ENCODE results near the gene SNAP23.

The SNAP23 gene

DNA sequence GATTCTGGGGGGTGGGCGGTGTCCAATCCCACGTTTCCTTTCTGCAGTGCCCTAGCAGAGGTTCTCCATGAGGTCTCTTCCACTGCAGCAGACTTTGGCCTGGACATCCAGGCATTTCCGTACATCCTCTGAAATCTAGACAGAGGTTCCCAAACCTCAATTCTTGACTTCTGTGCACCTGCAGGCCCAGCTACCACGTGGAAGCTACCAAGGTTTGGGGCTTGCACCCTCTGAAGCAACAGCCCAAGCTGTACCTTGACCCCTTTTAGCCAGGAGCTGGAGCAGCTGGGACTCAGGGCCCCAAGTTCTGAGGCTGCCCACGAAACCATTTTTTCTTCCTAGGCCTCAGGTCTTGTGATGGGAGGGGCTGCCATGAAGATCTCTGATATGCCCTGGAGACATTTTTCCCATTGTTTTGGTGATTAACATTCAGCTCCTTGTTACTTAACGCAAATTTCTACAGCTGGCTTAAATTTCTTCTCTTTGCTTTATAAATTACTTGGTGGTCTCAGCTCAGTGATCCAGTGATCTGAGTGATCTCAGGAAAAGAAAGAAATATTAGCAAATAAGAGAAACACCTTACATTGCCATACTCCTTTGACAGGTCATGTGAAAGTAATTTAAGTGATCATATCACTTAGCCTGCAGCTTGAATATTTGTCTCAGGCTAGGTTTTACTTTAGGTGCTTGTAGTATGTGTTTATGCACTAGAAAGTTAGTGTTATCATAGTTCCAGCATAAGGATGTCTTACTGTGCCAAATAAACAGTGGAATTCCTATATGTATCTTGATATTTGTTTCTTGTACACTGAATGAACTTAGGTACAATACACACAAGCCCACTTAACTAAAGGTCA, 3.0 kb downstream of the SNAP23 start:
- no peak overlapping the region for H3K27ac ChIP-seq
- TF ChIP-seq, protein P1, sequence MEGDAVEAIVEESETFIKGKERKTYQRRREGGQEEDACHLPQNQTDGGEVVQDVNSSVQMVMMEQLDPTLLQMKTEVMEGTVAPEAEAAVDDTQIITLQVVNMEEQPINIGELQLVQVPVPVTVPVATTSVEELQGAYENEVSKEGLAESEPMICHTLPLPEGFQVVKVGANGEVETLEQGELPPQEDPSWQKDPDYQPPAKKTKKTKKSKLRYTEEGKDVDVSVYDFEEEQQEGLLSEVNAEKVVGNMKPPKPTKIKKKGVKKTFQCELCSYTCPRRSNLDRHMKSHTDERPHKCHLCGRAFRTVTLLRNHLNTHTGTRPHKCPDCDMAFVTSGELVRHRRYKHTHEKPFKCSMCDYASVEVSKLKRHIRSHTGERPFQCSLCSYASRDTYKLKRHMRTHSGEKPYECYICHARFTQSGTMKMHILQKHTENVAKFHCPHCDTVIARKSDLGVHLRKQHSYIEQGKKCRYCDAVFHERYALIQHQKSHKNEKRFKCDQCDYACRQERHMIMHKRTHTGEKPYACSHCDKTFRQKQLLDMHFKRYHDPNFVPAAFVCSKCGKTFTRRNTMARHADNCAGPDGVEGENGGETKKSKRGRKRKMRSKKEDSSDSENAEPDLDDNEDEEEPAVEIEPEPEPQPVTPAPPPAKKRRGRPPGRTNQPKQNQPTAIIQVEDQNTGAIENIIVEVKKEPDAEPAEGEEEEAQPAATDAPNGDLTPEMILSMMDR (conservative IDR thresholded peaks at IDR 0.05) = no peak

DNA sequence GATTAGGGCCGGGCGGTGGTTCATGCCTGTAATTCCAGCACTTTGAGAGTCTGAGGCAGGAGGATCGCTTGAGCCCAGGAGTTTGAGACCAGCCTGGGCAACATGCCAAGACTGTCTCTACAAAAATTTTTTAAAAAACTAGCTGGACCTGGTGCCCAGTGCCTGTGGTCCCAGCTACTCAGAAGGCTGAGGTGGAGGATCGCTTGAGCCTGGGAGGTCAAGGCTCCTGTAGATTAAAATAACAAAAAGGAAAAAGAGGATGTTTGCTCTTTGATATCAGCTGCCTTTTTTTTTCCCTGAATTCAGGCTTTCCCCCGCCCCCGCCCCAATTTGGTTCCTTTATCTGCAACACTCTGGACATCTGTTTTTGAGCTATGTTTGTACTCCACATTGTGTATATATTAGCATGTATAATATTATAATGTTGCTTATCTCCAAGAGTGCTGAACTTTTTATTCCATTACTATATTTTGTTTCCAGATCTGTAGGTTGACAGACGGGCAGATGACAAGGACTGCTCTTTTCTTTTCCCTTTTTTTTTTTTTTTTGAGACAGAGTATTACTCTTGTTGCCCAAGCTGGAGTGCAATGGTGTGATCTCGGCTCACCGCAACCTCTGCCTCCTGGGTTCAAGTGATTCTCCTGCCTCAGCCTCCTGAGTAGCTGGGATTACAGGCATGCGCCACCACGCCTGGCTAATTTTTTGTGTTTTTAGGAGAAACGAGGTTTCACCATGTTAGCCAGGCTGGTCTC, 4.6 kb downstream of the SNAP23 start:
- H3K27ac ChIP-seq = no peak overlapping the region
- TF ChIP-seq, protein P1 (conservative IDR thresholded peaks at IDR 0.05) = no peak

DNA sequence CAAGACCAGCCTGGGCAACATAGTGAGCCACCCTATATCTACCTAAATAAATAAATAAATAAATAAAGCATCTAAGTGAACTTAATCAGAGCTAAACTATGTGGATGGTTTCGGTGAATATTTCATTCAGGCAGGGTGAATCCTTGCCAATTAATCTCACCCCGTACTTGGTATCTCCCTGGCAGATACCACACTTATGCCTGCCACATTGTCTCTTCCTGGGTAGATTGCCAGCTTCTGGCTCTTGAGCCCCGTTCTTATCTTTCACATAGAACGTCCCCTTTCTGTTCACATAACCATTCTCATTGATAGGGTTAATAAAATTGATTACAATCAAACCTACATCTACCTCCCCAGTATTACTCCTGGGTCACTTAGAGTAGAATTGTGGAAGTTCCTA, 7.0 kb downstream of the SNAP23 start:
- TF ChIP-seq, protein P1 (conservative IDR thresholded peaks at IDR 0.05) = no peak
- no peak overlapping the region for H3K27ac ChIP-seq

DNA sequence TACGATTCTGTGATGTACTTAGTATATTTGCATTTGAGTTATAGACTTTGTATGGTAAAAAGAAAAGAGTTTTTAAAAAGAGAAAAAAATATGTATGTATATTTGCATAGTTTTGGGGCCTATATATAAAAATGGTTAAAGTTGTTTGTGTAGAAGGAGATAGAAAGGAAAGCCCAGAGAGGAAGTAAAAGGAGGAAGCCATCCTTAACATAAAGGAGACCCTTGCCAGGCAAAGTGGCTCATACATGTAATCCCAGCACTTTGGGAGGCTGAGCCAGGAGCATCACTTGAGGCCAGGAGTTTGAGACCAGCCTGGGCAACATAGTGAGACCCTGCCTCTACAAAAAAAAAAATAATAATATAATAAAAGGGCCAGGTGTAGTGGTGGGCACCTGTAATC, 8.4 kb downstream of the SNAP23 start:
- TF ChIP-seq, protein P1 (conservative IDR thresholded peaks at IDR 0.05) = no peak
- H3K27ac ChIP-seq = no peak overlapping the region

DNA sequence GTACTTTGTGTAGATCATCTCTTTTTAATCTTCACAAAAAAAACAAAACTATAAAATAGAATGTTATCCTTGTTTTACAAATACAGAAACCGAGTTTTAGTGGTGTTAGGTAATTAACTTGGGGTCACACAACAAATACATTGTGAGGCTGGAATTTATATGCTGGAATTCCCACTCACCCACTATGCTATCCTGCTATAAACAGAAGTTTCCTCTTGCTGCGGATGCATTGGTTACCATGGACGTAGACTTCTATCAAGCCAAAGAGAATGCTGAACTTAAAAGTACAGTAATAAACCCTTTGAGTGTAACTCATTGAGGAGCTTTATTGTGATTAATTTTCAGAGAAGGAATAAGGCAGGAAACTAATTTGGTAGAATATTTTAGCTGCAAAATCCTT, 9.2 kb downstream of the SNAP23 start:
- TF ChIP-seq, protein P1 (conservative IDR thresholded peaks at IDR 0.05) = no peak
- H3K27ac ChIP-seq = no peak overlapping the region

DNA sequence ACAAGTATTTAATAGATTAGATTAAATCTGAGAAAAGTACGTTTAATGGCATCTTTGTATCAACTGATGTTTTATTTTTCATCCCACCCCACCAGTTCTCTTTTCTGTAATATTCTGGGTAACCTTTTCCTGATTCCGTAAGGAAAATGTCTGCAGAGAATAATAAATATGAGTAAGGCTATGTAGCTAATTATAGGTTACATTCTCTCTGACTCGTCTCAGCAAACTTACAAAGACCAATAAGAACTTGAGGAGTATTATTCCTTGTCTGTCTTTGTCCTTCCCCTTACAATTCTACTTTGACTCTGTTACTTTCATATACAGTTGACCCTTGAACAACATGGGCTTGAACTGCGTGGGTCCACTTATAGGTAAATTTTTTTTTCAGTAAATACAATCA, 12.1 kb downstream of the SNAP23 start:
- H3K27ac ChIP-seq = no peak overlapping the region
- TF ChIP-seq, protein P1 (conservative IDR thresholded peaks at IDR 0.05) = no peak

DNA sequence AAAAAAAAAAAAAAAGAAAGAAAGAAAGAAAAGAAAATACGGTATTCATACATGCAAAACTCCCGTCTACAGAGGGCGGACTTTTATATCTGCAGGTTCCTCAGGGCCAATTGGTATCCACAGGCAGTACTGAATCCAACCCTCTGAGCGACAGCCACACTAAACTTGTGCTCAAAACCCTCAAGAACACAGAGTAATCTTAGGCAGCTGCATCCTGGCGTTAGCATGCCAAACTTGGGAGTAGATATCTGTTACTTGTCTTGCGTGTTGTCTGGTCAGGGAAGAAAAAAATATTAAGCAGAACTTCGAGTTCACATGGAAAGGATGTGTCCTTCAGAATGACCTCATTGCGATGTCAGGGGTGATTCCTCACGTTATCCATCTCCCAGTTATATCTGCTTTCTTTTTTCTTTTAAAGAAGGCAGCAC, 12.8 kb downstream of the SNAP23 start:
- no peak overlapping the region for H3K27ac ChIP-seq
- TF ChIP-seq, protein P1 (conservative IDR thresholded peaks at IDR 0.05) = no peak

Data from VCaP (cell line).